Right renal pelvis (tissue), 4 donors: ENCODE measurements around the gene DCLK2. TPM values are rescaled to one million over a fixed set of nuclear protein-coding genes. Genes with fewer than 3 reads are reported as not detected.

Experiments used
- DNase-seq, 4 donors: peaks; one replicate each; pipeline ENCODE4 v3.0.0-alpha.2; 2013; ENCODE audit warnings: low read depth in 4 of 4, low spot score in 3 of 4, missing footprints in 1 of 4
- polyA plus RNA-seq, 4 donors: library from polyadenylated mRNA; unstranded; fragments of 120-200 nt; gene quantifications; one replicate each; pipeline ENCODE4 v1.2.1, GENCODE V29; 2013; ENCODE audit not compliant: insufficient read length in 4 of 4

The DCLK2 gene
- polyA plus RNA-seq = 10 to 100 TPM; 10.5 to 13.0 (median 12.4) TPM

GRCh38 chr4:150078041-150078578 lies at the start of gene DCLK2:
TSS of gene DCLK2 (plus strand) at chr4:150078445. CDS start at chr4:150079028, 583 bp downstream.
- peak in 3 of 4 donors; percentile 43 to 50 (median 43) for DNase-seq

DNA sequence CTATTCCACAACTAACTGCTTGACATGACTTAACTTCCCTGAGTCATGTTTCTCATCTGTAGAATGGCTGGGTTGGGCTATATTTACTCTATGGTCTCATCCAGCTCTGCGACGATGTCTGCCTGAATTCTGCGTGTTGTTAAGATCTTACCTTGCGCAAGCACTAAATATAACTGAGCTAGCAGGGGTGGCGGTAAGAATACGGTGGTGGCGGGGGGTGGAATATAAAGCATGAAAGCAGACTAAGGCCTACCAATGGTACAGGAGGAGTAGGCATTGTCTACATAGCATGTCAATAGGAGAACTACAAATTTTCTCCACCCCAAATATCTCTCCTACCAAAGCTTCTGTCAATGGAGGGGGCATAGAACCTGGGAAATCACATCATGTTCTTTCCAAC lies 45.7 kb upstream of the DCLK2 start:
- no peak for DNase-seq

GRCh38 chr4:150033081-150033480 lies 45.2 kb upstream of the DCLK2 start:
- DNase-seq = no peak

DNA sequence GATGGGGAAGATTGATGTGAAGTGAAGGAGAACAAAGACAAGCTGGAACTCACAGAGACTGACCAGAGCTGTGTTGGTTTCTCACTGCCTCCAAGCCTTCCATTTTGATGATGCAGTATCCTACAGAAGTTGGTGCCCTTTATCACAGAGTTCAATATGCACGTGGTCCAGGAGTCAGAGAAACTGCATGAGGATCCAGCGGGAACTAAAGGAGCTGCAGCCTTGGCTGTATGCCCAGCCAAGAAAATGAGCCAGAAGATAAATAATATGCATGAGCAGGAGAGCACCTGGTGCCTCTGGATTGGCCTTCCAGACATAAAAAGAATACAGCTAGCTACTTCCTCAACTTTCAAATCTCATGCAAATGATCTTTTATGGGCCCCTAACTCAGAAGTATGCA lies 44.3 kb upstream of the DCLK2 start:
- DNase-seq = no peak

DNA sequence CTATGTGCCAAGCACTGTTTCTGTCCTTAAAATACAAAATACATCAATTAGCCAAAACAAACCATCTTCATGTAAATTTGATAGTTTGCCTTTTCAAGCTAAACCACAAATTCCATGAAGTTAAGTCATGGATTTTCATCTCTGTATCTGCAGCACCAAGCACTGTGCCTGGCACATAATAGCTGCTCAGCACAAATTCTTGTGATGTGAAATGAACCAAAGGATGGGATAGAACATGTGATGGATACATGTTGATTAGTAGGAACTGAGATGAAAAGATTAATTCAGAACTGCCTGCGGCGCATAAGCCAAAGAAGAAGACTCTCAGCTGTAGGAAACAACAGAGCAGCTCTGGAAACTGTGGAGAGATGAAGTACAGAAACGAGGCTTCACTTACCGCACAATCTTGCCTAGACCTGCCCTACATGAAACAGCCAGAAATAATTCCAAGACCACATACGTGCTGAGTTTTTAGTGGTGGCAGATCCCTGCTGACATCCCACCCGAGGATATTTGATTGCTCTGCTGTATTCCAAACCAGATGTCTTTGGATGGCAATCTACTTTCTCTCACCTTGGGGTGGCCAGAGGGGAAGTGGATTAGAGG lies 40.9 kb upstream of the DCLK2 start:
- DNase-seq = no peak

GRCh38 chr4:150038335-150039076 lies 39.7 kb upstream of the DCLK2 start:
- DNase-seq = no peak

- no peak for DNase-seq
Measured at GRCh38 chr4:150039274-150040127, 38.7 kb upstream of the DCLK2 start.

GRCh38 chr4:150044517-150044916 lies 33.7 kb upstream of the DCLK2 start:
- DNase-seq = no peak

GRCh38 chr4:150045410-150045809 lies 32.8 kb upstream of the DCLK2 start:
- no peak for DNase-seq

- no peak for DNase-seq
Measured at GRCh38 chr4:150046728-150047217, 31.5 kb upstream of the DCLK2 start.

DNA sequence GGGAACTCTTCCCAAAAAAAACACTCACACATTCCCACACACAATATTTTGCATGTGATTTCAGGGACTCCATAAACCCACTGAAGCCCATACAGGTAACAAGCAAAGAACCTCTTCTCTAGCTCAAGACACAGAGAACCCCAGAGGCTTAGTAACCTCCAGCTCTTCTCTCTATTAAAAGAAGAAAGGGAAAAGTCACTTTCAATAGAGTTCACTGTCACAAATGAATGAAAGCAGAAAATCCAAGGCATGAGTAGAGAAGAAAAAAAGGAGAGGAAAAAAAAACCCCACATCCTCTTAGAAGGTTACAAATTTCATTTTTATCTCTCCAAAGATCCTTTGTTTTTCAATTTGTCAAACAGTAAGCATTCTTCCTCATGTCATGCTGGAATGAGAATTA lies 30.7 kb upstream of the DCLK2 start:
- DNase-seq = no peak

DNA sequence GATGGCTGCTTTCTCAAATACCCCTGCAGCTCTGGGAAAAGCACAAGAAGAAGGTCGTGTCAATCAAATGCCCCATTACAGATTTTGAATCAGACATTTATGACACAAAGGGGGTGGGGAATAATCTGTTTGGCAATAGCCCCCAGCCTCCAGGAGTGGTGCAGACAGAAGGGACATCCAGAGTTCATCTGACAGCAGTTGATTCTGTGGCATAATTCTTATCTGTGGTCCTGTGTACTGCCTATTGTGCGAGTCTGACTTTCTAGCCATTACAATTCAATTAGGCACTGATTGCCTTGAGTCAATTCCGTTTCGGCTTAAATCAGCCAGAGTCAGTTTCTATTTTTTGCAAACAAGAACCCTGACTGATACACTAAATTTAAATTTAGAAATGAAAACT lies 28.6 kb upstream of the DCLK2 start:
- DNase-seq = no peak

- DNase-seq = no peak
Measured at GRCh38 chr4:150050566-150050965, 27.7 kb upstream of the DCLK2 start.

GRCh38 chr4:150051111-150051510 lies 27.1 kb upstream of the DCLK2 start:
- no peak for DNase-seq

- DNase-seq = no peak
Measured at GRCh38 chr4:150055467-150055866, 22.8 kb upstream of the DCLK2 start.

DNA sequence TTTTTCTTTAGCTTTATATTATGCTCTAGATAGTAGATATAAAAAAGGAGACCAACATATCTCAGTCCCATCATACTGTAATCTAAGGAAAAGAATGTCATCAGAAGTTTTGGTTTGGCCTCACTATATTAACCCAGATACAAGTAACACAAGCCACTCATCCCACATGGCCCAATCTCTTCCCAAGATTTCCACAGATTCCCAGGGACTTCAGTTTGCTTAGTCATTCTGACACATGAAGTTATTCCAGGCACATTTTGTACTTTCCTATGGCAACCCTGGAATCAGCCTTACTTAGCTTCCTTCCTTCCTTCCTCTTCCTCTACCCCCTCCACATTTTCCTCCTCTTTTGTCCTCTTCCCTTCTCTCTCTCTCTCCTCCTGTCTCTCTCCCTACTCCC lies 21.7 kb upstream of the DCLK2 start:
- no peak for DNase-seq

- no peak for DNase-seq
Measured at GRCh38 chr4:150061086-150061776, 17.0 kb upstream of the DCLK2 start.

DNA sequence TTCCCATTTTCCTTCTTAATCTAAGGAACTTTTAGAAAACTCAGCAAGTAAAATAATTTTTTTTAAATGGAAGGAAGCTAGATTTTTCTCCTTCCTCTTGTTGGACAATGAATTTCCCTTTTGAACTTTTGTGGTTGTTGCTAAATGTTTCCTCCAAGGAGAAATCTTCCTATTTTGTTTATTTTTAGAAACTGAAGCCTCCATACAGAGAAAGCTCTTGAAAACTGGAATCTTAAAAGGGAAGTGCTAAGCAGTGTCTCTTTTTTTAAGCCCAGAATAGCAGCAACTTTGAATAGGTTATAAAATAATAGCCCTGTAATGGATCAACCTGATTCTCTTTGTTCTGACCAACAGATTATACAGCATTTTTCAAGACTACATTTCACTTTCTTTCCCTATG lies 15.1 kb upstream of the DCLK2 start:
- no peak for DNase-seq

- no peak for DNase-seq
Measured at GRCh38 chr4:150065740-150066139, 12.5 kb upstream of the DCLK2 start.

DNA sequence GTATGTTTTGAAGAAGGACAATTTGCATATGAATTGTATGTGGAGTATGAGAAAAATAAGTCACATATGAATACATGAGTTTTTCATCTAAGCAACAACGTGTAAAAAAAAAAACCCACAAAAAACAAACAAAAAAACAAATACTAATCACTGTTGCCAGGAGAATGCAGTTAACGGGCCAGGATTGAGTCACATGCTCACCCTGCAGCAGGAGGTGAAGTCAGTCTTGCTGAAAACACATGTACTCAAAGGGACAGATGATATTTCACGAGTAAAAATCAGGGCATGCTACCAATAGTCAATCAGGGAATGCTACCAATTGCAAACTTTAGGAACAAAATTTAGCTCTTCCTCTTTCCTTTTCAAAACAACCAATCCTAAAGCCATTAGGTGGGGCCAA lies 10.4 kb upstream of the DCLK2 start:
- no peak for DNase-seq
